ENCODE data around the gene GIPC1.

GIPC1 gene

DNA sequence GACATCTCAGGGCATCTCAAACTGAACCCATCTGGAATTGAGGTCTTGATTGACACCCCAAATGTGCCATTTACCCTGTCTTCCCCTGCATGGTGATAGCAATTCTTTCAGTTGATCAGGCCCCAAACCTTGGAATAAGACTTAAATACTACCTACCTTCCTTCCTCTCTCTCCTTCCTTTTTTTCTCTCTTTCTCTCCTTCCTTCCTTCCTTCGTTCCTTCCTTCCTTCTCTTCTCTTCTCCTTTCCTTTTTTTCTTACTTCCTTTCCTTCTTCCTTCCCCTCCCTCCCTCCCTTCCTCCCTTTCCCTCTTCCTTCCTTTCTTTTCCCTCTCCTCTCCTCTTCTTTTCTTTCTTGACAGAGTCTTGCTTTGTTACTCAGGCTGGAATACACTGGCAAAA lies 7.4 kb upstream of the GIPC1 start:
- Histone ChIP-seq H3K4me3 (ENCODE audit: low read length) (no peak overlapping the region), H3K4ac (ENCODE audit: low read depth, low read length) (no peak overlapping the region), H4K5ac (ENCODE audit: low read length) (no peak overlapping the region), H3K56ac (ENCODE audit: low read length) (no peak overlapping the region), H3K79me1 (ENCODE audit: low read length) (no peaks in the 10 kb centered on the region), H2BK15ac (replicated peaks; ENCODE audit: low read depth) (no peak overlapping the region), H4K8ac (ENCODE audit: low read depth, low read length) (no peak overlapping the region), H3K27me3 (ENCODE audit: insufficient read depth, low read length, poor library complexity) (no peaks in the 10 kb centered on the region), H3K23ac (ENCODE audit: low read length) (no peak overlapping the region), H3K27ac (ENCODE audit: low read depth, low read length) (no peak overlapping the region), H3K9ac (ENCODE audit: low read length) (no peak overlapping the region), H2BK120ac (ENCODE audit: low read depth, low read length) (no peak overlapping the region), H3K36me3 (ENCODE audit: control insufficient read depth, insufficient read depth, low read length) (no peaks in the 10 kb centered on the region), H2BK5ac (ENCODE audit: low read length) (no peak overlapping the region), H3K79me2 (ENCODE audit: control insufficient read depth, insufficient read depth, low read length) (no peaks in the 10 kb centered on the region), H2AK5ac (ENCODE audit: low read length) (no peak overlapping the region), H3K4me2 (ENCODE audit: low read length) (no peak overlapping the region), H3K4me1 (ENCODE audit: control insufficient read depth, low read depth, low read length) (no peaks in the 10 kb centered on the region), H3K18ac (ENCODE audit: low read length) (no peak overlapping the region)
- DNase-seq, result no peak
- no CpG with 5 or more reads among the region's 1 CpG for WGBS (ENCODE audit: extremely low coverage, insufficient coverage, low lambda C conversion rate)

DNA sequence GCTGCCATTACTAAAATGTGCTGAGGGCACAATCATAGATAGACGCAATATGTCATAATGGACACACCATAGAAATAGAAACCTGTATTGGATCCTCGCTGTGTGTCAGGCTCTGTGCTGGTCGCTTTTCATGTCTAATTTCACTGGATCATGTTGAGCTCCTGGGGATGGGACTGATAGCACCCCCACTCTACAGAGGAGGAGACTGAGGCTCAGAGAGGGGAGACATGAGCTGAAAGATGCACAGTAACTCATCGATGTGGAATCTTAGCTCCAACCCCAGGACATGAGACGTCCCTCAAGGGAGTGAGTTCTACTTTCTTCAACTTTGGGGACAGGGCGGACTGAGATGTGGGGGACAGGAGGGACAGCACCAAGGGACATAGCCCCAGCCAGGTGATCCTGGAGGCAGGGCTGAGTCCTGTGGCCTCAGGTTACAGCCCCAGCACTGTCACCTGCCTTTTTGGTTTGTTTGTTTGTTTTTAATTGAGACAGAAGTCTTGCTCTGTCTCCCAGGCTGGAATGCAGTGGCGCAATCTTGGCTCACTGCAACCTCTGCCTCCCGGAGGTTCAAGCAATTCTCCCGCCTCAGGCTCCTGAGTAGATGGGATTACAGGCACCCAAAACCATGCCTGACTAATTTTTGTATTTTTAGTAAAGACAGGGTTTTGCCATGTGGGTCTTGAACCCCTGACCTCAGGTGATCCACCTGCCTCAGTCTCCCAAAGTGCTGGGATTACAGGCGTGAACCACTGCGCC lies 6.6 kb upstream of the GIPC1 start:
- no peaks in the 10 kb centered on the region for H3K79me2 ChIP-seq (ENCODE audit: control insufficient read depth, insufficient read depth, low read length)
- H3K18ac ChIP-seq (ENCODE audit: low read length), result no peak overlapping the region
- no peak overlapping the region for H2AK5ac ChIP-seq (ENCODE audit: low read length)
- no peak overlapping the region for H4K8ac ChIP-seq (ENCODE audit: low read depth, low read length)
- no peak overlapping the region for H2BK5ac ChIP-seq (ENCODE audit: low read length)
- no peak overlapping the region for H3K27ac ChIP-seq (ENCODE audit: low read depth, low read length)
- H3K9ac ChIP-seq (ENCODE audit: low read length), result no peak overlapping the region
- peak; percentile 43 for DNase-seq
- no peaks in the 10 kb centered on the region for H3K79me1 ChIP-seq (ENCODE audit: low read length)
- H2BK120ac ChIP-seq (ENCODE audit: low read depth, low read length), result no peak overlapping the region
- no peak overlapping the region for H3K23ac ChIP-seq (ENCODE audit: low read length)
- H3K4ac ChIP-seq (ENCODE audit: low read depth, low read length), result no peak overlapping the region
- H3K4me2 ChIP-seq (ENCODE audit: low read length), result no peak overlapping the region
- no peak overlapping the region for H3K56ac ChIP-seq (ENCODE audit: low read length)
- no peak overlapping the region for H3K4me3 ChIP-seq (ENCODE audit: low read length)
- H3K4me1 ChIP-seq (ENCODE audit: control insufficient read depth, low read depth, low read length), result no peaks in the 10 kb centered on the region
- WGBS (ENCODE audit: extremely low coverage, insufficient coverage, low lambda C conversion rate), result no CpG with 5 or more reads among the region's 11 CpGs
- H3K27me3 ChIP-seq (ENCODE audit: insufficient read depth, low read length, poor library complexity), result no peaks in the 10 kb centered on the region
- H4K5ac ChIP-seq (ENCODE audit: low read length), result no peak overlapping the region
- H2BK15ac ChIP-seq (replicated peaks; ENCODE audit: low read depth), result no peak overlapping the region
- H3K36me3 ChIP-seq (ENCODE audit: control insufficient read depth, insufficient read depth, low read length), result no peaks in the 10 kb centered on the region

- no peak overlapping the region for H2BK5ac ChIP-seq (ENCODE audit: low read length)
Measured at GRCh38 chr19:14497228-14497921, 1.4 kb upstream of the GIPC1 start.

DNA sequence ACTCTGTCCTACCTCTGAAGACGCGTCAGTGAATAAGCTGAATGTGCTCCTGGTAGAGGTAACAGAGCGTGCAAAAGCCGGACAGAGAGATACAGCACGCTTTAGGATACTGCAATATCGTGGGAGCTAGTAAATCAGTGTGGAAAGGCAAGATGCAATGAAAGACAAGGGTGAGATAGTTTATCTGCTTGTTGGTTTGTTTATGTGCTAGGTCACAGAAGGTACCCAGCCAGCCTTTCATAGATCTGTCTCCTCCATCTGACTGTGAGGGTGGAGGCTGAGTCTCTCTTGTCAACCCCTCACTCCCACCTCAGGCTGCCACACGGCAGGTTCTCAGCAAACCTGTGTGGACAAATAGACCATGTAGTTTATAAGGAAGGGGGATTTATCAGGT lies 904 bp upstream of the GIPC1 start:
- H3K79me2 ChIP-seq (ENCODE audit: control insufficient read depth, insufficient read depth, low read length), result peaks cover 9% of the 10 kb centered on the region
- H3K79me1 ChIP-seq (ENCODE audit: low read length), result peaks cover 10% of the 10 kb centered on the region
- no peak for DNase-seq
- no peak overlapping the region for H2BK15ac ChIP-seq (replicated peaks; ENCODE audit: low read depth)
- no peak overlapping the region for H3K27ac ChIP-seq (ENCODE audit: low read depth, low read length)
- H3K23ac ChIP-seq (ENCODE audit: low read length), result no peak overlapping the region
- H3K18ac ChIP-seq (ENCODE audit: low read length), result no peak overlapping the region
- no CpG with 5 or more reads among the region's 7 CpGs for WGBS (ENCODE audit: extremely low coverage, insufficient coverage, low lambda C conversion rate)
- H3K4ac ChIP-seq (ENCODE audit: low read depth, low read length), result no peak overlapping the region
- peak overlapping the region; percentile 69 for H2AK5ac ChIP-seq (ENCODE audit: low read length)
- H3K4me3 ChIP-seq (ENCODE audit: low read length), result no peak overlapping the region
- H3K56ac ChIP-seq (ENCODE audit: low read length), result no peak overlapping the region
- H3K27me3 ChIP-seq (ENCODE audit: insufficient read depth, low read length, poor library complexity), result no peaks in the 10 kb centered on the region
- H2BK120ac ChIP-seq (ENCODE audit: low read depth, low read length), result no peak overlapping the region
- H2BK5ac ChIP-seq (ENCODE audit: low read length), result no peak overlapping the region
- H3K36me3 ChIP-seq (ENCODE audit: control insufficient read depth, insufficient read depth, low read length), result no peaks in the 10 kb centered on the region
- H3K4me2 ChIP-seq (ENCODE audit: low read length), result no peak overlapping the region
- no peak overlapping the region for H4K8ac ChIP-seq (ENCODE audit: low read depth, low read length)
- peak overlapping the region; percentile 33 for H4K5ac ChIP-seq (ENCODE audit: low read length)
- H3K9ac ChIP-seq (ENCODE audit: low read length), result no peak overlapping the region
- H3K4me1 ChIP-seq (ENCODE audit: control insufficient read depth, low read depth, low read length), result peaks cover 2% of the 10 kb centered on the region

More at GRCh38 chr19:14497228-14497921, 1.4 kb upstream of the GIPC1 start:
- WGBS (ENCODE audit: extremely low coverage, insufficient coverage, low lambda C conversion rate), result no CpG with 5 or more reads among the region's 6 CpGs
- H2AK5ac ChIP-seq (ENCODE audit: low read length), result peak overlapping the region; percentile 69
- H2BK15ac ChIP-seq (replicated peaks; ENCODE audit: low read depth), result no peak overlapping the region
- H3K18ac ChIP-seq (ENCODE audit: low read length), result no peak overlapping the region
- peaks cover 2% of the 10 kb centered on the region for H3K4me1 ChIP-seq (ENCODE audit: control insufficient read depth, low read depth, low read length)
- no peak overlapping the region for H4K5ac ChIP-seq (ENCODE audit: low read length)
- H3K27me3 ChIP-seq (ENCODE audit: insufficient read depth, low read length, poor library complexity), result no peaks in the 10 kb centered on the region
- H3K56ac ChIP-seq (ENCODE audit: low read length), result no peak overlapping the region
- no peak overlapping the region for H3K23ac ChIP-seq (ENCODE audit: low read length)
- H3K4ac ChIP-seq (ENCODE audit: low read depth, low read length), result no peak overlapping the region
- H3K79me1 ChIP-seq (ENCODE audit: low read length), result peaks cover 10% of the 10 kb centered on the region
- H3K4me3 ChIP-seq (ENCODE audit: low read length), result no peak overlapping the region
- no peak overlapping the region for H3K27ac ChIP-seq (ENCODE audit: low read depth, low read length)
- DNase-seq, result no peak
- peaks cover 9% of the 10 kb centered on the region for H3K79me2 ChIP-seq (ENCODE audit: control insufficient read depth, insufficient read depth, low read length)
- H3K36me3 ChIP-seq (ENCODE audit: control insufficient read depth, insufficient read depth, low read length), result no peaks in the 10 kb centered on the region
- no peak overlapping the region for H3K4me2 ChIP-seq (ENCODE audit: low read length)
- no peak overlapping the region for H4K8ac ChIP-seq (ENCODE audit: low read depth, low read length)
- no peak overlapping the region for H2BK120ac ChIP-seq (ENCODE audit: low read depth, low read length)
- no peak overlapping the region for H3K9ac ChIP-seq (ENCODE audit: low read length)

DNA sequence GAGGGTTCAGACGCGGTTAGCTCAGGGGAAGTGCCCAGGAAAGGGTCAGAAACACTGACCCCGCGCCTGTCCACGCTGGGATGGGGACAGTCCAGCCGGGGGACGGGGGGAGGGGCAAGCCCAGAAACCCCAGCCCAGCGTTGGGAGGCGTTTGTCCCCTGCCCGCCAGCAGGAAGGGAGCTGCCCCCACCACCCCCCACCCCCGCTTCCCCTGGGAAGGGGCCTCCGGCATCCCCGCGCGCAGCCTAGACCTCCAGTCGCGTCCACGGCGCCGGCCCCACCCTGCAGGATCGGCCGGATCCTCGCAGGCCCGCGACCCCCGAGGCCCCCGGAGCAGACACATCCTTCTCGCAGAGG lies 277 bp downstream of the GIPC1 start:
- no peak overlapping the region for H2BK5ac ChIP-seq (ENCODE audit: low read length)

More for the DNA sequence above, 277 bp downstream of the GIPC1 start:
- no peaks in the 10 kb centered on the region for H3K36me3 ChIP-seq (ENCODE audit: control insufficient read depth, insufficient read depth, low read length)
- H3K79me2 ChIP-seq (ENCODE audit: control insufficient read depth, insufficient read depth, low read length), result peaks cover 9% of the 10 kb centered on the region
- H2BK120ac ChIP-seq (ENCODE audit: low read depth, low read length), result no peak overlapping the region
- no CpG with 5 or more reads among the region's 28 CpGs for WGBS (ENCODE audit: extremely low coverage, insufficient coverage, low lambda C conversion rate)
- H3K4me2 ChIP-seq (ENCODE audit: low read length), result peak overlapping the region; percentile 88
- no peak overlapping the region for H4K5ac ChIP-seq (ENCODE audit: low read length)
- H3K4me1 ChIP-seq (ENCODE audit: control insufficient read depth, low read depth, low read length), result peaks cover 2% of the 10 kb centered on the region
- H2AK5ac ChIP-seq (ENCODE audit: low read length), result no peak overlapping the region
- no peak for DNase-seq
- no peaks in the 10 kb centered on the region for H3K27me3 ChIP-seq (ENCODE audit: insufficient read depth, low read length, poor library complexity)
- peak overlapping the region; percentile 77 for H3K9ac ChIP-seq (ENCODE audit: low read length)
- peaks cover 10% of the 10 kb centered on the region for H3K79me1 ChIP-seq (ENCODE audit: low read length)
- peak overlapping the region; percentile 96 for H3K56ac ChIP-seq (ENCODE audit: low read length)
- no peak overlapping the region for H3K27ac ChIP-seq (ENCODE audit: low read depth, low read length)
- no peak overlapping the region for H3K23ac ChIP-seq (ENCODE audit: low read length)
- no peak overlapping the region for H4K8ac ChIP-seq (ENCODE audit: low read depth, low read length)
- H3K4me3 ChIP-seq (ENCODE audit: low read length), result peak overlapping the region; percentile 69
- H2BK15ac ChIP-seq (replicated peaks; ENCODE audit: low read depth), result no peak overlapping the region
- H3K4ac ChIP-seq (ENCODE audit: low read depth, low read length), result peak overlapping the region; percentile 22
- H3K18ac ChIP-seq (ENCODE audit: low read length), result peak overlapping the region; percentile 82

All from mesendoderm (in vitro differentiated cells).